HepG2 (cell line): ENCODE measurements around the gene UNC13D. TPM values are rescaled to one million over a fixed set of nuclear protein-coding genes. Genes with fewer than 3 reads are reported as not detected.

Experiments used
- CAMTA2 ChIP-seq: sonication (generic); formaldehyde crosslinking; IDR thresholded peaks from 2 replicates; pipeline ENCODE4 v1.4.0; 2020; ENCODE audit warnings: mild to moderate bottlenecking, missing genetic modification reagents, borderline replicate concordance
- NFKBIZ ChIP-seq: IDR thresholded peaks from 2 replicates; pipeline ENCODE4 v1.6.1; 2018; ENCODE audit warnings: missing genetic modification reagents, missing compliant biosample characterization
- NR0B2 ChIP-seq: sonication (generic); formaldehyde crosslinking; IDR thresholded peaks from 2 replicates; pipeline ENCODE4 v1.4.0; 2020; ENCODE audit warnings: mild to moderate bottlenecking, missing genetic modification reagents
- NR2C2 ChIP-seq: sonication (generic); formaldehyde crosslinking; IDR thresholded peaks from 2 replicates; pipeline ENCODE4 v1.4.0; 2020; ENCODE audit warnings: missing genetic modification reagents, mild to moderate bottlenecking, moderate library complexity, borderline replicate concordance
- ONECUT2 ChIP-seq: sonication (generic); formaldehyde crosslinking; IDR thresholded peaks from 2 replicates; pipeline ENCODE4 v1.4.0; 2020; ENCODE audit warnings: missing genetic modification reagents
- PATZ1 ChIP-seq: sonication (generic); formaldehyde crosslinking; IDR thresholded peaks from 2 replicates; pipeline ENCODE4 v1.4.0; 2020; ENCODE audit warnings: missing genetic modification reagents
- RARA ChIP-seq: IDR thresholded peaks from 2 replicates; pipeline ENCODE4 v1.6.1; 2016; ENCODE audit warnings: missing genetic modification reagents, missing compliant biosample characterization
- UBTF ChIP-seq: sonication (generic); formaldehyde crosslinking; IDR thresholded peaks from 2 replicates; pipeline ENCODE4 v1.4.0; 2020; ENCODE audit warnings: mild to moderate bottlenecking, missing genetic modification reagents
- ZBTB10 ChIP-seq: sonication (generic); formaldehyde crosslinking; IDR thresholded peaks from 2 replicates; pipeline ENCODE4 v1.4.0; 2020; ENCODE audit warnings: missing genetic modification reagents, borderline replicate concordance
- ZNF24 ChIP-seq: fragments of 450-650 bp; IDR thresholded peaks from 2 replicates; pipeline ENCODE4 v1.6.1; 2017; ENCODE audit warnings: antibody characterized with exemption, mild to moderate bottlenecking
- ZNF280D ChIP-seq: sonication (generic); formaldehyde crosslinking; IDR thresholded peaks from 2 replicates; pipeline ENCODE4 v1.5.1; 2020; ENCODE audit warnings: mild to moderate bottlenecking, missing genetic modification reagents
- ZNF547 ChIP-seq: sonication (generic); formaldehyde crosslinking; IDR thresholded peaks from 2 replicates; pipeline ENCODE4 v1.5.1; 2020; ENCODE audit warnings: mild to moderate bottlenecking, missing genetic modification reagents
- ZNF556 ChIP-seq: sonication (generic); formaldehyde crosslinking; IDR thresholded peaks from 2 replicates; pipeline ENCODE4 v1.4.0; 2020; ENCODE audit warnings: mild to moderate bottlenecking, missing genetic modification reagents, borderline replicate concordance
- ZNF580 ChIP-seq: IDR thresholded peaks from 2 replicates; pipeline ENCODE4 v1.6.1; 2016; ENCODE audit warnings: low read depth, borderline replicate concordance
- ZNF780A ChIP-seq: sonication (generic); formaldehyde crosslinking; IDR thresholded peaks from 2 replicates; pipeline ENCODE4 v1.8.0; 2022; ENCODE audit warnings: mild to moderate bottlenecking, missing genetic modification reagents, moderate library complexity
- polyA plus RNA-seq, 8 experiments: library from polyadenylated mRNA; depleted of rRNA in 3 of 8; stranded (reverse) in 7 of 8; unstranded in 1 of 8; fragments of >200 nt; fragmentation: Illumina TruSeq in 4 of 8; extraction: Trizol in 4 of 8; gene quantifications; 2 replicates each; pipeline versions ENCODE4 v1.2.1 to v1.2.3, GENCODE V29; 2011 to 2016; ENCODE audit warnings: low read depth in 4 of 8, missing spikeins in 1 of 8, mixed read lengths in 1 of 8; ENCODE audit not compliant: insufficient read depth in 1 of 8
- total RNA-seq, 5 experiments: library from RNA; depleted of rRNA; stranded (reverse); fragments of >200 nt; fragmentation: Illumina TruSeq; extraction: Trizol; gene quantifications; 2 replicates each; pipeline ENCODE4 v1.2.3, GENCODE V29; 2016; ENCODE audit warnings: low read depth in 1 of 5

UNC13D gene
- total and polyA plus RNA-seq, 2 of the 13 experiments (the other 11 are each of a cell fraction or from before 2014, with no cell fraction given): 29.7 to 42.7 TPM

- TF ChIP-seq ZNF280D (CRISPR knock-in tag) (no peak), ZNF580 (CRISPR knock-in tag) (peak; percentile 18; the same call in 1 of the 2 replicates), ZNF556 (CRISPR knock-in tag) (0 out of 2 replicates have a peak, but pooled peaks have one; percentile 11), PATZ1 (CRISPR knock-in tag) (peak; percentile 84), NR2C2 (CRISPR knock-in tag) (peak; percentile 44; the same call in 1 of the 2 replicates), UBTF (peak; percentile 77), CAMTA2 (CRISPR knock-in tag) (peak; percentile 17; the same call in 1 of the 2 replicates), ZBTB10 (peak; percentile 81; the same call in 1 of the 2 replicates), ZNF24 (no peak), RARA (no peak), ONECUT2 (CRISPR knock-in tag) (no peak), ZNF780A (CRISPR knock-in tag) (no peak), ZNF547 (CRISPR knock-in tag) (peak; percentile 91), NR0B2 (CRISPR knock-in tag) (no peak), NFKBIZ (CRISPR knock-in tag) (no peak)
Observed at GRCh38 chr17:75843577-75844529, at the start of gene UNC13D (continued).
